ENCODE results near the gene BARHL1.

BARHL1 gene

GRCh38 chr9:132606066-132606465 is 23.7 kb downstream of the BARHL1 start:
- Histone ChIP-seq H2AFZ (ENCODE audit: low read length) (no peak overlapping the region), H3F3A (ENCODE audit: insufficient read depth, low read length) (no peaks in the 10 kb centered on the region), H4K20me1 (ENCODE audit: insufficient read depth, low read length) (no peaks in the 10 kb centered on the region), H3K9me2 (ENCODE audit: low read depth, low read length) (no peaks in the 10 kb centered on the region), H3K36me3 (ENCODE audit: insufficient read depth, low read length) (peaks cover 53% of the 10 kb centered on the region; the same call in 1 of the 2 replicates), H3K27ac (ENCODE audit: low read depth, low read length, poor library complexity, severe bottlenecking) (no peak overlapping the region), H3K27me3 (ENCODE audit: insufficient read depth, low read length) (no peaks in the 10 kb centered on the region), H3K4me3 (ENCODE audit: low read depth, low read length, poor library complexity, severe bottlenecking) (no peak overlapping the region), H3K4me2 (ENCODE audit: low read length) (no peak overlapping the region), H3K9ac (ENCODE audit: low read length) (no peak overlapping the region), H3K4me1 (ENCODE audit: insufficient read depth, low read length, severe bottlenecking) (no peaks in the 10 kb centered on the region), H3K9me3 (ENCODE audit: low read length) (no peaks in the 10 kb centered on the region), H3K79me2 (ENCODE audit: insufficient read depth, low read length) (no peaks in the 10 kb centered on the region)
- TF ChIP-seq CTCF (IDR thresholded peaks at IDR 0.05; ENCODE audit: low read length) (no peak), EZH2 (IDR thresholded peaks at IDR 0.05; ENCODE audit: borderline replicate concordance, low read length) (no peak)

- no peak overlapping the region for H3K4me2 ChIP-seq (ENCODE audit: low read length)
- no peaks in the 10 kb centered on the region for H3K79me2 ChIP-seq (ENCODE audit: insufficient read depth, low read length)
- H3K36me3 ChIP-seq (ENCODE audit: insufficient read depth, low read length): peaks cover 69% of the 10 kb centered on the region
- H3K9me2 ChIP-seq (ENCODE audit: low read depth, low read length): no peaks in the 10 kb centered on the region
- no peaks in the 10 kb centered on the region for H3F3A ChIP-seq (ENCODE audit: insufficient read depth, low read length)
- H3K4me1 ChIP-seq (ENCODE audit: insufficient read depth, low read length, severe bottlenecking): no peaks in the 10 kb centered on the region
- H3K9me3 ChIP-seq (ENCODE audit: low read length): no peaks in the 10 kb centered on the region
- no peak overlapping the region for H3K27ac ChIP-seq (ENCODE audit: low read depth, low read length, poor library complexity, severe bottlenecking)
- H3K9ac ChIP-seq (ENCODE audit: low read length): no peak overlapping the region
- no peaks in the 10 kb centered on the region for H3K27me3 ChIP-seq (ENCODE audit: insufficient read depth, low read length)
- no peaks in the 10 kb centered on the region for H4K20me1 ChIP-seq (ENCODE audit: insufficient read depth, low read length)
- no peak overlapping the region for H2AFZ ChIP-seq (ENCODE audit: low read length)
- H3K4me3 ChIP-seq (ENCODE audit: low read depth, low read length, poor library complexity, severe bottlenecking): no peak overlapping the region
- no peak for TF ChIP-seq EZH2 (IDR thresholded peaks at IDR 0.05; ENCODE audit: borderline replicate concordance, low read length)
- no peak for TF ChIP-seq CTCF (IDR thresholded peaks at IDR 0.05; ENCODE audit: low read length)
Measured at GRCh38 chr9:132609184-132609583, 26.8 kb downstream of the BARHL1 start.

- H3K36me3 ChIP-seq (ENCODE audit: insufficient read depth, low read length): peaks cover 72% of the 10 kb centered on the region
- H3K27me3 ChIP-seq (ENCODE audit: insufficient read depth, low read length): no peaks in the 10 kb centered on the region
- H3K4me1 ChIP-seq (ENCODE audit: insufficient read depth, low read length, severe bottlenecking): no peaks in the 10 kb centered on the region
- H3K27ac ChIP-seq (ENCODE audit: low read depth, low read length, poor library complexity, severe bottlenecking): no peak overlapping the region
- no peak overlapping the region for H2AFZ ChIP-seq (ENCODE audit: low read length)
- no peaks in the 10 kb centered on the region for H3K9me2 ChIP-seq (ENCODE audit: low read depth, low read length)
- no peak overlapping the region for H3K4me3 ChIP-seq (ENCODE audit: low read depth, low read length, poor library complexity, severe bottlenecking)
- H3K9ac ChIP-seq (ENCODE audit: low read length): no peak overlapping the region
- H4K20me1 ChIP-seq (ENCODE audit: insufficient read depth, low read length): no peaks in the 10 kb centered on the region
- TF ChIP-seq CTCF (IDR thresholded peaks at IDR 0.05; ENCODE audit: low read length) (no peak), EZH2 (IDR thresholded peaks at IDR 0.05; ENCODE audit: borderline replicate concordance, low read length) (no peak)
- no peaks in the 10 kb centered on the region for H3K79me2 ChIP-seq (ENCODE audit: insufficient read depth, low read length)
- H3K9me3 ChIP-seq (ENCODE audit: low read length): no peaks in the 10 kb centered on the region
- no peak overlapping the region for H3K4me2 ChIP-seq (ENCODE audit: low read length)
- no peaks in the 10 kb centered on the region for H3F3A ChIP-seq (ENCODE audit: insufficient read depth, low read length)
Measured at GRCh38 chr9:132609829-132610228, 27.4 kb downstream of the BARHL1 start.
